Uterus (tissue), 2 donors: ENCODE data around the gene AQP6.

Experiments
- POLR2A ChIP-seq, 2 donors: fragments of 450-650 bp; IDR thresholded peaks; one replicate each; pipeline ENCODE4 v1.6.1; 2016; ENCODE audit warnings: antibody characterized with exemption in 2 of 2, mild to moderate bottlenecking in 1 of 2, moderate library complexity in 1 of 2
- TF ChIP-seq, protein P1 (sequence below), 4 experiments: fragments of 200-600 bp in 2 of 4; fragments of 450-650 bp in 2 of 4; sonication (generic) in 2 of 4; IDR thresholded peaks; one replicate each; pipeline ENCODE4 v1.5.1; 2016 to 2019; ENCODE audit warnings: antibody characterized with exemption in 4 of 4, mild to moderate bottlenecking in 2 of 4, moderate library complexity in 1 of 4

DNA sequence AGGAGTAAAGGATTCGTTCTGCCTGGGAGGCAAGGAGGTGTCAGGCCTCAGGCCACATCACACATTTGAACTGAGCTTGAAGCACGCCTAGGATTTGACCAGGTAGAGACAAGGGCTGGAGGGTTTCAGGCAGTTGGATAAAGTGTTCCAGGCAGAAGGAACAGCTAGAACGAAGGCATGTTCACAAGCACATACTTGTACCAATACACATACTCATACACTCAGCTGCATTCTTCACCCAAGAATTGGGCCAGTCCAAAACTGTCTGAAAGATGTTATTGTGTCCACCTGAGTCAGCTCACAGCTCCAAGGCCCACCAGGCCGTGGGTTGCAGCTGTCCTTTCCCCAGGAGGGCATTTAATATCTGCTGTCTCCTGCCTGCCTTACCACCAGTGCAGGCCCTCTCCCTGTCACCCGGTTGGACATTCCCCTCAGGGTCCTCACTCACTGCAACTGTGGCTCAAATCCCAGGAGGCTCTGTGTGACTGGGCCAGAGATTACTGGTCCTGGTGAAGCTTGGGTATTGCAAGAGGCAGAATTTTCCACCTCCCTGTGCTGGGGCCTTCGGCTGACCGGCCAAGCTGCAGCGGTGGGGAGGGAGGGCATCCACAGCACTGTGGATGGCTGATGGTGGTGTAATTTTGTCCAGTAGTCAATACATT is 35.0 kb upstream of the AQP6 start:
- TF ChIP-seq, protein P1, sequence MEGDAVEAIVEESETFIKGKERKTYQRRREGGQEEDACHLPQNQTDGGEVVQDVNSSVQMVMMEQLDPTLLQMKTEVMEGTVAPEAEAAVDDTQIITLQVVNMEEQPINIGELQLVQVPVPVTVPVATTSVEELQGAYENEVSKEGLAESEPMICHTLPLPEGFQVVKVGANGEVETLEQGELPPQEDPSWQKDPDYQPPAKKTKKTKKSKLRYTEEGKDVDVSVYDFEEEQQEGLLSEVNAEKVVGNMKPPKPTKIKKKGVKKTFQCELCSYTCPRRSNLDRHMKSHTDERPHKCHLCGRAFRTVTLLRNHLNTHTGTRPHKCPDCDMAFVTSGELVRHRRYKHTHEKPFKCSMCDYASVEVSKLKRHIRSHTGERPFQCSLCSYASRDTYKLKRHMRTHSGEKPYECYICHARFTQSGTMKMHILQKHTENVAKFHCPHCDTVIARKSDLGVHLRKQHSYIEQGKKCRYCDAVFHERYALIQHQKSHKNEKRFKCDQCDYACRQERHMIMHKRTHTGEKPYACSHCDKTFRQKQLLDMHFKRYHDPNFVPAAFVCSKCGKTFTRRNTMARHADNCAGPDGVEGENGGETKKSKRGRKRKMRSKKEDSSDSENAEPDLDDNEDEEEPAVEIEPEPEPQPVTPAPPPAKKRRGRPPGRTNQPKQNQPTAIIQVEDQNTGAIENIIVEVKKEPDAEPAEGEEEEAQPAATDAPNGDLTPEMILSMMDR (IDR thresholded peaks at IDR 0.05) = no peak
- TF ChIP-seq POLR2A (IDR thresholded peaks at IDR 0.05) = no peak
